A549 (cell line): ENCODE results near the gene EPHA1. TPM values are rescaled to one million over a fixed set of nuclear protein-coding genes. Genes with fewer than 3 reads are reported as not detected.

ENCODE experiments used
- ATAC-seq, 2 experiments: fragments of 200-7000 bp in 1 of 2; fragments of >200 bp in 1 of 2; cut with Nextera tagmentation in 1 of 2; cut with Tn5 transposase in 1 of 2; 3 replicates each; pipeline versions ENCODE4 v1.8.0 to v1.9.1; 2018 to 2020; ENCODE audit warnings: mild to moderate bottlenecking in 1 of 2, moderate library complexity in 1 of 2
- CTCF ChIA-PET: fragments of 300-600 bp; sonication (Branson Sonifier 250); formaldehyde crosslinking; extraction: SDS; loops from one replicate; lab custom pipeline; 2021; ENCODE audit warnings: antibody characterized with exemption, inconsistent platforms; lab: Yijun Ruan, JAX
- POLR2A ChIA-PET: fragments of 350-600 bp; formaldehyde crosslinking; extraction: SDS; loops from one replicate; lab custom pipeline; 2021; ENCODE audit warnings: antibody characterized with exemption, inconsistent platforms; lab: Yijun Ruan, JAX
- DNase-seq, 2 experiments: peaks; one replicate each; pipeline versions ENCODE4 v3.0.0 to v3.0.0-alpha.2; 2011 to 2016; ENCODE audit warnings: low read depth in 1 of 2, low spot score in 1 of 2
- FAIRE-seq: peaks from 2 replicates; lab custom pipeline; 2011; peaks lifted over from hg19 to GRCh38; lab: Jason Lieb, UNC
- H3K27ac ChIP-seq, 2 experiments: fragments of >200 bp; sonication (Bioruptor Twin); formaldehyde crosslinking; 3 replicates each; pipeline ENCODE4 v1.5.1; 2016 to 2017
- H3K4me1 ChIP-seq: fragments of >200 bp; sonication (Bioruptor Twin); formaldehyde crosslinking; 3 replicates; pipeline ENCODE4 v1.6.1; 2016
- H3K4me2 ChIP-seq: fragments of >200 bp; sonication (Bioruptor Twin); formaldehyde crosslinking; 3 replicates; pipeline ENCODE4 v1.6.1; 2016
- H3K4me3 ChIP-seq: fragments of >200 bp; sonication (Bioruptor Twin); formaldehyde crosslinking; 3 replicates; pipeline ENCODE4 v1.5.1; 2016
- H3K9me3 ChIP-seq: fragments of >200 bp; sonication (Bioruptor Twin); formaldehyde crosslinking; 3 replicates; pipeline ENCODE4 v1.6.1; 2016
- CHD2 ChIP-seq: fragments of 150-350 bp; IDR thresholded peaks from 2 replicates; pipeline ENCODE4 v1.6.1; 2014; ENCODE audit warnings: low read length; ENCODE audit not compliant: partially characterized antibody
- EHF ChIP-seq: fragments of 250-450 bp; sonication (Bioruptor Pico); IDR thresholded peaks from 2 replicates; pipeline ENCODE4 v1.5.0; 2020; ENCODE audit warnings: mild to moderate bottlenecking
- HDAC2 ChIP-seq: fragments of 200-600 bp; sonication (generic); IDR thresholded peaks from 2 replicates; pipeline ENCODE4 v1.6.1; 2016
- HEYL ChIP-seq: fragments of 250-450 bp; sonication (Bioruptor Pico); IDR thresholded peaks from 2 replicates; pipeline ENCODE4 v1.8.0; 2021; ENCODE audit warnings: mild to moderate bottlenecking, moderate library complexity
- HOXA7 ChIP-seq: fragments of 250-450 bp; sonication (Bioruptor Pico); IDR thresholded peaks from 2 replicates; pipeline ENCODE4 v1.5.0; 2020; ENCODE audit warnings: mild to moderate bottlenecking, moderate library complexity
- HOXB5 ChIP-seq: fragments of 250-450 bp; sonication (Bioruptor Pico); IDR thresholded peaks from 2 replicates; pipeline ENCODE4 v1.5.0; 2020; ENCODE audit warnings: mild to moderate bottlenecking, moderate library complexity
- NR3C1 ChIP-seq: fragments of >200 bp; sonication (Bioruptor Twin); formaldehyde crosslinking; IDR thresholded peaks from 3 replicates; pipeline ENCODE4 v1.6.1; 2017
- RAD21 ChIP-seq, 2 experiments: fragments of >200 bp in 1 of 2; sonication (Bioruptor Twin) in 1 of 2; formaldehyde crosslinking in 1 of 2; IDR thresholded peaks in 1 of 2; conservative IDR thresholded peaks in 1 of 2; 2 replicates in 1 of 2; 3 replicates in 1 of 2; pipeline ENCODE4 v1.6.1; 2012 to 2018; ENCODE audit warnings: inconsistent platforms in 1 of 2
- RFX5 ChIP-seq: fragments of 450-650 bp; IDR thresholded peaks from 2 replicates; pipeline ENCODE4 v1.7.1; 2014; ENCODE audit warnings: antibody characterized with exemption, mild to moderate bottlenecking, moderate library complexity
- RNF2 ChIP-seq: fragments of 200-600 bp; sonication (generic); IDR thresholded peaks from 2 replicates; pipeline ENCODE4 v1.6.1; 2016; ENCODE audit warnings: low read depth, mild to moderate bottlenecking, antibody characterized with exemption, moderate library complexity, borderline replicate concordance
- SMC3 ChIP-seq: fragments of >200 bp; sonication (Bioruptor Twin); formaldehyde crosslinking; IDR thresholded peaks from 3 replicates; pipeline ENCODE4 v1.6.1; 2018; ENCODE audit warnings: inconsistent platforms
- TFCP2L1 ChIP-seq: fragments of 250-450 bp; sonication (Bioruptor Pico); IDR thresholded peaks from 2 replicates; pipeline ENCODE4 v1.5.0; 2021; ENCODE audit warnings: mild to moderate bottlenecking
- TP53 ChIP-seq: fragments of 250-450 bp; sonication (Bioruptor Pico); IDR thresholded peaks from 2 replicates; pipeline ENCODE4 v1.5.0; 2021; ENCODE audit warnings: mild to moderate bottlenecking, moderate library complexity
- ZNF302 ChIP-seq: fragments of 250-450 bp; sonication (Bioruptor Pico); IDR thresholded peaks from 2 replicates; pipeline ENCODE4 v1.9.0; 2021; ENCODE audit warnings: inconsistent platforms, mild to moderate bottlenecking, moderate library complexity
- WGBS: methylation state at CpG from one replicate; pipeline ENCODE4 v1.1.6; 2017; ENCODE audit errors: missing lambda C conversion rate; 5-methylcytosine and 5-hydroxymethylcytosine counted together
- polyA plus RNA-seq, 4 experiments: library from polyadenylated mRNA; depleted of rRNA in 3 of 4; stranded (reverse); fragments of >200 nt; fragmentation: RNase III in 1 of 4; extraction: RNeasy Plus Mini Kit Qiagen cat#74134 plus additional on column Dnase treatment in 1 of 4; gene quantifications; 2 replicates in 3 of 4; 3 replicates in 1 of 4; pipeline ENCODE4 v1.2.3, GENCODE V29; 2011 to 2017
- TF ChIP-seq, protein P1 (sequence below): IDR thresholded peaks from 2 replicates; pipeline ENCODE4 v1.6.1; 2012; ENCODE audit warnings: low read depth, borderline replicate concordance
- TF ChIP-seq, protein P2 (sequence below): fragments of >200 bp; sonication (Bioruptor Twin); formaldehyde crosslinking; IDR thresholded peaks from 3 replicates; pipeline ENCODE4 v1.5.1; 2016
- TF ChIP-seq, protein P3 (sequence below): fragments of >200 bp; sonication (Bioruptor Twin); formaldehyde crosslinking; IDR thresholded peaks from 3 replicates; pipeline ENCODE4 v1.6.1; 2016
- TF ChIP-seq, protein P4 (sequence below): fragments of 250-450 bp; sonication (Bioruptor Pico); IDR thresholded peaks from 2 replicates; pipeline ENCODE4 v1.5.0; 2021; ENCODE audit warnings: mild to moderate bottlenecking, moderate library complexity, borderline replicate concordance
- TF ChIP-seq, protein P5 (sequence below): fragments of 150-350 bp; IDR thresholded peaks from 2 replicates; pipeline ENCODE4 v1.6.1; 2014; ENCODE audit warnings: low read depth, mild to moderate bottlenecking, low read length

EPHA1 gene
- polyA plus RNA-seq, 2 of the 4 experiments (the other 2 are of a cell fraction): not detected

DNA sequence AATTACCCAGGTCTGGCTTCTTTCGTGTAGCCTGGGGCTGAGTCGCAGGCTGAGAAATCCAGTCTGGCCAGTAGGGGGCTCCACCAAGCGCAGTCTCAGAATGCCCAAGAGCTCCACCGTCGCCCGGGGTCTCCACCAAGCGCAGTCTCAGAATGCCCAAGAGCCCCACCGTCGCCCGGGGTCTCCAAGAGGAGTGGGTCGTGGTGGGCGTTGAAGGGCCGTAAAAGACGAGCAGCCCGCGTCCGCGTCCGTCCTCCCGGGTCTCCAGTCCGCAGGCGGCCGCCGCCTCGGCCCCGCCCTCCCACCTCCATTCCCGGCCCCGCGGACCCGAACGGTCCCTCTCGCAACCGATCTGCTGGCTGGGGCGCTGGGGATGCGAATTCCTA, 28.4 kb downstream of the EPHA1 start:
- 4% methylated on average over 10 of the region's 35 CpGs for WGBS
- DNase-seq: peak; percentile 83 to 89
- Histone ChIP-seq H3K27ac (peak overlapping the region; percentile 99 to 100), H3K9me3 (no peaks in the 10 kb centered on the region), H3K4me1 (peaks cover 46% of the 10 kb centered on the region), H3K4me2 (peak overlapping the region; percentile 83), H3K4me3 (peak overlapping the region; percentile 100)
- FAIRE-seq: no peak
- TF ChIP-seq RNF2 (no peak), NR3C1 (no peak), HOXA7 (CRISPR knock-in tag) (no peak), SMC3 (peak; percentile 64), HEYL (CRISPR knock-in tag) (no peak), TP53 (CRISPR knock-in tag) (no peak), ZNF302 (CRISPR knock-in tag) (no peak), HOXB5 (CRISPR knock-in tag) (no peak), RAD21 (conservative IDR thresholded peaks at IDR 0.05 in 1 of 2, IDR thresholded peaks at IDR 0.05 in 1 of 2) (peak; percentile 26 to 60), EHF (CRISPR knock-in tag) (no peak), CHD2 (no peak), TFCP2L1 (CRISPR knock-in tag) (no peak), HDAC2 (no peak), RFX5 (no peak)
- TF ChIP-seq, protein P1, sequence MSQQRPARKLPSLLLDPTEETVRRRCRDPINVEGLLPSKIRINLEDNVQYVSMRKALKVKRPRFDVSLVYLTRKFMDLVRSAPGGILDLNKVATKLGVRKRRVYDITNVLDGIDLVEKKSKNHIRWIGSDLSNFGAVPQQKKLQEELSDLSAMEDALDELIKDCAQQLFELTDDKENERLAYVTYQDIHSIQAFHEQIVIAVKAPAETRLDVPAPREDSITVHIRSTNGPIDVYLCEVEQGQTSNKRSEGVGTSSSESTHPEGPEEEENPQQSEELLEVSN: peak; percentile 58
- TF ChIP-seq, protein P2, sequence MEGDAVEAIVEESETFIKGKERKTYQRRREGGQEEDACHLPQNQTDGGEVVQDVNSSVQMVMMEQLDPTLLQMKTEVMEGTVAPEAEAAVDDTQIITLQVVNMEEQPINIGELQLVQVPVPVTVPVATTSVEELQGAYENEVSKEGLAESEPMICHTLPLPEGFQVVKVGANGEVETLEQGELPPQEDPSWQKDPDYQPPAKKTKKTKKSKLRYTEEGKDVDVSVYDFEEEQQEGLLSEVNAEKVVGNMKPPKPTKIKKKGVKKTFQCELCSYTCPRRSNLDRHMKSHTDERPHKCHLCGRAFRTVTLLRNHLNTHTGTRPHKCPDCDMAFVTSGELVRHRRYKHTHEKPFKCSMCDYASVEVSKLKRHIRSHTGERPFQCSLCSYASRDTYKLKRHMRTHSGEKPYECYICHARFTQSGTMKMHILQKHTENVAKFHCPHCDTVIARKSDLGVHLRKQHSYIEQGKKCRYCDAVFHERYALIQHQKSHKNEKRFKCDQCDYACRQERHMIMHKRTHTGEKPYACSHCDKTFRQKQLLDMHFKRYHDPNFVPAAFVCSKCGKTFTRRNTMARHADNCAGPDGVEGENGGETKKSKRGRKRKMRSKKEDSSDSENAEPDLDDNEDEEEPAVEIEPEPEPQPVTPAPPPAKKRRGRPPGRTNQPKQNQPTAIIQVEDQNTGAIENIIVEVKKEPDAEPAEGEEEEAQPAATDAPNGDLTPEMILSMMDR: peak; percentile 85
- TF ChIP-seq, protein P3, sequence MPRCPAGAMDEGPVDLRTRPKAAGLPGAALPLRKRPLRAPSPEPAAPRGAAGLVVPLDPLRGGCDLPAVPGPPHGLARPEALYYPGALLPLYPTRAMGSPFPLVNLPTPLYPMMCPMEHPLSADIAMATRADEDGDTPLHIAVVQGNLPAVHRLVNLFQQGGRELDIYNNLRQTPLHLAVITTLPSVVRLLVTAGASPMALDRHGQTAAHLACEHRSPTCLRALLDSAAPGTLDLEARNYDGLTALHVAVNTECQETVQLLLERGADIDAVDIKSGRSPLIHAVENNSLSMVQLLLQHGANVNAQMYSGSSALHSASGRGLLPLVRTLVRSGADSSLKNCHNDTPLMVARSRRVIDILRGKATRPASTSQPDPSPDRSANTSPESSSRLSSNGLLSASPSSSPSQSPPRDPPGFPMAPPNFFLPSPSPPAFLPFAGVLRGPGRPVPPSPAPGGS: no peak
- TF ChIP-seq, protein P4, sequence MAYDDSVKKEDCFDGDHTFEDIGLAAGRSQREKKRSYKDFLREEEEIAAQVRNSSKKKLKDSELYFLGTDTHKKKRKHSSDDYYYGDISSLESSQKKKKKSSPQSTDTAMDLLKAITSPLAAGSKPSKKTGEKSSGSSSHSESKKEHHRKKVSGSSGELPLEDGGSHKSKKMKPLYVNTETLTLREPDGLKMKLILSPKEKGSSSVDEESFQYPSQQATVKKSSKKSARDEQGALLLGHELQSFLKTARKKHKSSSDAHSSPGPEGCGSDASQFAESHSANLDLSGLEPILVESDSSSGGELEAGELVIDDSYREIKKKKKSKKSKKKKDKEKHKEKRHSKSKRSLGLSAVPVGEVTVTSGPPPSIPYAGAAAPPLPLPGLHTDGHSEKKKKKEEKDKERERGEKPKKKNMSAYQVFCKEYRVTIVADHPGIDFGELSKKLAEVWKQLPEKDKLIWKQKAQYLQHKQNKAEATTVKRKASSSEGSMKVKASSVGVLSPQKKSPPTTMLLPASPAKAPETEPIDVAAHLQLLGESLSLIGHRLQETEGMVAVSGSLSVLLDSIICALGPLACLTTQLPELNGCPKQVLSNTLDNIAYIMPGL (CRISPR knock-in tag): peak; percentile 89; the same call in 1 of the 2 replicates
- TF ChIP-seq, protein P5, sequence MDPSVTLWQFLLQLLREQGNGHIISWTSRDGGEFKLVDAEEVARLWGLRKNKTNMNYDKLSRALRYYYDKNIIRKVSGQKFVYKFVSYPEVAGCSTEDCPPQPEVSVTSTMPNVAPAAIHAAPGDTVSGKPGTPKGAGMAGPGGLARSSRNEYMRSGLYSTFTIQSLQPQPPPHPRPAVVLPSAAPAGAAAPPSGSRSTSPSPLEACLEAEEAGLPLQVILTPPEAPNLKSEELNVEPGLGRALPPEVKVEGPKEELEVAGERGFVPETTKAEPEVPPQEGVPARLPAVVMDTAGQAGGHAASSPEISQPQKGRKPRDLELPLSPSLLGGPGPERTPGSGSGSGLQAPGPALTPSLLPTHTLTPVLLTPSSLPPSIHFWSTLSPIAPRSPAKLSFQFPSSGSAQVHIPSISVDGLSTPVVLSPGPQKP: no peak
- POLR2A ChIA-PET: interaction anchor here (0.6 to 1.4 kb wide), 8 partner anchors 9 to 140 kb away, joined by 3 to 11 read pairs (median 4); no protein-coding TSS in a partner anchor
- CTCF ChIA-PET: interaction anchor here (0.6 to 3.0 kb wide), 44 partner anchors 9 to 1001 kb away, joined by 3 to 30 read pairs (median 4); partner anchors contain the start of genes EPHA1, FAM131B and GSTK1
- ATAC-seq: peak; percentile 64 to 82
